22Rv1 (cell line): ENCODE data around the gene GRIK4.

Experiments
- CTCF ChIP-seq: fragments of 450-650 bp; IDR thresholded peaks from 2 replicates; pipeline ENCODE4 v1.5.1; 2017; ENCODE audit warnings: mild to moderate bottlenecking
- ZFX ChIP-seq: fragments of 450-650 bp; IDR thresholded peaks from 2 replicates; pipeline ENCODE4 v1.6.1; 2017; ENCODE audit warnings: antibody characterized with exemption, borderline replicate concordance

GRCh38 chr11:120499859-120500258, 11.7 kb upstream of the GRIK4 start:
- TF ChIP-seq CTCF (no peak), ZFX (no peak)
